Bronchial epithelial cell (primary cell): Measurements from ENCODE around the gene WFDC12. TPM values are rescaled to one million over a fixed set of nuclear protein-coding genes. Genes with fewer than 3 reads are reported as not detected.
"Not testable (repeated sequence)": the region's sequence is repeated elsewhere in the genome, so short reads cannot be mapped to it uniquely, and the experiment has no call there.

Experiments used
- DNase-seq: peaks from one replicate; pipeline ENCODE4 v3.0.0-alpha.2; 2010; ENCODE audit warnings: low read depth
- FAIRE-seq: peaks from 2 replicates; lab custom pipeline; 2011; peaks lifted over from hg19 to GRCh38; lab: Jason Lieb, UNC
- H3K27me3 ChIP-seq: 2 replicates; pipeline ENCODE4 v1.5.1; 2011; ENCODE audit warnings: low read length; ENCODE audit not compliant: control insufficient read depth, insufficient read depth
- H3K36me3 ChIP-seq: 2 replicates; pipeline ENCODE4 v1.5.1; 2011; ENCODE audit warnings: low read length; ENCODE audit not compliant: control insufficient read depth, insufficient read depth
- H3K4me3 ChIP-seq: 2 replicates; pipeline ENCODE4 v1.5.1; 2011; ENCODE audit warnings: mild to moderate bottlenecking, low read depth, low read length, control low read depth
- total RNA-seq: library from RNA; depleted of rRNA; stranded (reverse); fragments of >200 nt; gene quantifications from 2 replicates; pipeline ENCODE4 v1.2.1, GENCODE V29; 2014
- TF ChIP-seq, protein P1 (sequence below): IDR thresholded peaks from 2 replicates; pipeline ENCODE4 v1.5.1; 2011; ENCODE audit warnings: mild to moderate bottlenecking, moderate library complexity, low read length, control low read depth, inconsistent platforms; ENCODE audit not compliant: insufficient read depth, severe bottlenecking

The WFDC12 gene
- total RNA-seq, 1 donor from 2014 or later, result not detected

DNA sequence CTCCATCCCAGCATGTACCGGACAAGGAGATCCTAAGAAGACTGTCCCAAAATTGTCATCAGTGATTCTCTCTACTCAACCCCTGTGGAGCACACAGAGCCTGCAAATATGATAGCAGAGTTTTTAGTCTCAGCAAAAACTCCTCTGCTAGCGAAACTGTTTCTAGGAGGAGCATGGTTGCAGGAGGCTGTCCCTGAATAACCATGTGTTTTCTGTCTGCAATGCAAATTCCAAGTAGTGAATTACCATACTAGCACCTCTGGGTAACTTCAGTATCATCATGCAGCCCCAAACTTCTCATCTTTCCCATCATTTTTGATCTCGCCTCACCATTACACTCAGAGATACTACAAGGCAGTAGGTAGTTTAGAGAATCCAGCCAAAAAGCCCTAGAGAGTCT is 24.8 kb upstream of the WFDC12 start:
- H3K27me3 ChIP-seq, result peaks cover 33% of the 10 kb centered on the region

DNA sequence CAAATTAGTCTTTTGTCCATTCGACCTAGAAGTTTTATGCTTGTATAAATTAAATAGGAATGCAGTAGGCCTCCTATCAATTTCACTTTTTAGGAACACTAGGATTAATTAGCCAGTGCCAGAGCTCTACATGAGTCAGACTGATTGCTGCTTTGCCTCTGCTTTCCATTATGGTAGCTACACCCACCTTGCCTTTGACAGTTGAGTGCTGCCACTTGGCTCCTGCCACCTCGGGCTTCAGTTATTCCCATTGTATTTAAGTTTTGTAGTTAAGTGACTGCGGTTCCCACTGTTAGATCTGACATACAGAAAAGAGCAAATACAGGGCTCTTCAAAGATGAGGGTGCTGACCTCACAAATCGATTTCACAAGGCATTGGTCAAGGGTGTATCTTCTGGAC is 16.6 kb upstream of the WFDC12 start:
- H3K27me3 ChIP-seq, result peaks cover 9% of the 10 kb centered on the region
- H3K36me3 ChIP-seq, result no peaks in the 10 kb centered on the region
- H3K4me3 ChIP-seq, result no peak overlapping the region
- DNase-seq (no peak), FAIRE-seq (no peak)
- TF ChIP-seq, protein P1, sequence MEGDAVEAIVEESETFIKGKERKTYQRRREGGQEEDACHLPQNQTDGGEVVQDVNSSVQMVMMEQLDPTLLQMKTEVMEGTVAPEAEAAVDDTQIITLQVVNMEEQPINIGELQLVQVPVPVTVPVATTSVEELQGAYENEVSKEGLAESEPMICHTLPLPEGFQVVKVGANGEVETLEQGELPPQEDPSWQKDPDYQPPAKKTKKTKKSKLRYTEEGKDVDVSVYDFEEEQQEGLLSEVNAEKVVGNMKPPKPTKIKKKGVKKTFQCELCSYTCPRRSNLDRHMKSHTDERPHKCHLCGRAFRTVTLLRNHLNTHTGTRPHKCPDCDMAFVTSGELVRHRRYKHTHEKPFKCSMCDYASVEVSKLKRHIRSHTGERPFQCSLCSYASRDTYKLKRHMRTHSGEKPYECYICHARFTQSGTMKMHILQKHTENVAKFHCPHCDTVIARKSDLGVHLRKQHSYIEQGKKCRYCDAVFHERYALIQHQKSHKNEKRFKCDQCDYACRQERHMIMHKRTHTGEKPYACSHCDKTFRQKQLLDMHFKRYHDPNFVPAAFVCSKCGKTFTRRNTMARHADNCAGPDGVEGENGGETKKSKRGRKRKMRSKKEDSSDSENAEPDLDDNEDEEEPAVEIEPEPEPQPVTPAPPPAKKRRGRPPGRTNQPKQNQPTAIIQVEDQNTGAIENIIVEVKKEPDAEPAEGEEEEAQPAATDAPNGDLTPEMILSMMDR, result no peak

More for the DNA sequence above, 24.8 kb upstream of the WFDC12 start:
- Histone ChIP-seq H3K36me3 (no peaks in the 10 kb centered on the region), H3K4me3 (no peak overlapping the region)
- TF ChIP-seq, protein P1, result no peak
- no peak for FAIRE-seq
- no peak for DNase-seq

DNA sequence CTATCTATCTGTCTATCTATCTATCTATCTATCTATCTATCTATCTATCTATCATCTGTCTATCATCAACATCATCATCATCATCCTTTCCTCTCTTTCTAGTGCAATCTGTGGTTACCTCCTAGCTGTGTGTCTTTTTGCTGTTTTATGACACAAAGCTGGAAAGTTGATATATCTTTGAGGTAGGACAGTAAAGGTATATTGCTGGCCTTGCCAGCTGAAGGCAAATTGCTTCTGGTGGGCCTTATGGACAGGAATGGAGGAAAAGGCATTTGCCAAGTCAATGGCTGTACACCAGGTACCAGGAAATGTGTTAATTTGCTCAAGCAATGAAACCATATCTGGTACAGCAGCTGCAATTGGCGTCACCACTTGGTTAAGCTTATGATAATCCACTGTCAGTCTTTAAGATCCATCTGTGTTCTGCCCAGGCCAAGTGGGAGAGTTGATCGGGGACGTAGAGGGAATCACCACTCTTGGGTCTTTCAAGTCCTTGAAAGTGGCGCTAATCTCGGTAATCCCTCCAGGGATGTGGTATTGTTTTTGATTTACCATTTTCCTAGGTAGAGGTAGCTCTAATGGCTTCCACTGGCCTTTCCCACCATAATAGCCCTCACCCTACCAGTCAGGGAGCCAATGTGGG is 15.6 kb upstream of the WFDC12 start:
- DNase-seq, H3K27me3 ChIP-seq, H3K4me3 ChIP-seq, FAIRE-seq, H3K36me3 ChIP-seq: not testable (repeated sequence)

DNA sequence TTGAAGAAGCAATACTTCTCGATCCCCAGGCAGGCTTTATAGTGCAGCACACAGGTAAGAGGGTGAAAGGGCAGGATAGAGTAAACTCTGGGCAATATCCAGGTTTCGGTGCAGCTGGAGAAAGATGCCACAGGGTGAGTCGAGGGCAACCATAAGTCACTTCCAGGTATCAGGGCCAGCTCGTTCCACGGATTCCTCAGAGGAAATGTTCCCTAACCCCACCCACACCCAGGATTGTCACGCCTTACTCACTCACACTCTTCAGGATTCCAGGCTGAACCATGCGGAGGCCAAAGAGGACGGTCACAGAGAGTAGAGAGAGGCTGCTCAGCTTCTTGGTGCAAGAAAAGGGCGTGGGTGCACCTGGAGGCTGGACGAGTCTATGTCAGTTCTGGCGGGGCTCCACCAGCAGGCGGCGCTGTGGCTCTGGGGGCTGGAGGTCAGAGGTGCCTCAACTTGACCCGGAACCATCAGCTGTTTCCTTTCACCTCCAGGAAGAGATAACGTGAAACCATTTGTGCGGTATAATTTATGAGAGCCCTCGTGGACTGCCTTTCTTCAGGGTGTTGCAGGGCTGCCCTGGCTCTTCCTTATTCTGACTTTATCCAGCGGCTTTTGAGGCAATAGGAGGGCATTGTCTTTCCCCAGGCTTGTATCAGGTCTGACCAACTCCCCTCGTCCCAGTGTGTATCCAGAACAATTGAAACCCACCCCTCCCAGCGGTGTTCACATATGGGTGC is 14.5 kb upstream of the WFDC12 start:
- no peak for FAIRE-seq

DNA sequence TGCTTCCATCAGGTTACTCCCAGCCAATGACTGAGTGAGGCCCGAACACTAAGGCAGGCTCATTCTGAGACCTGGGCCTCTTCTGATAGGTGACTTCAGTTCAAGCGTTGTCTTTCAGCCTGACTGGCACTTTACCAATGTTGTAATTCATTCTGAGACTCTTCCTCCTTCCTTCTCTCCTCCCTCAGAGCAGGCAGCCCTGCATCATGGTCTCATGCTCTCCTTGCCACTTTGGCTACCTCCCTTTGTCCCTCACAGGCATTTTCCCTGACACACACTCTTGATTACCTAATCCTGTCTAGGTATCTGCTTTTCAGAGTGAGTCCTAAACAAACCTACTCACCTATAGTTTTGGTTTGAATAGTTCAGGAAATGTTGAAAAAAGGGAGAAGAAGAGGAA is 12.6 kb upstream of the WFDC12 start:
- Histone ChIP-seq H3K27me3 (peaks cover 2% of the 10 kb centered on the region), H3K4me3 (no peak overlapping the region), H3K36me3 (no peaks in the 10 kb centered on the region)
- TF ChIP-seq, protein P1, result no peak
- DNase-seq (peak; percentile 33), FAIRE-seq (no peak)

More for the DNA sequence above, 14.5 kb upstream of the WFDC12 start:
- peak; percentile 72 for DNase-seq
- TF ChIP-seq, protein P1, result peak; percentile 94
- H3K4me3 ChIP-seq, result no peak overlapping the region
- peaks cover 4% of the 10 kb centered on the region for H3K27me3 ChIP-seq
- no peaks in the 10 kb centered on the region for H3K36me3 ChIP-seq

DNA sequence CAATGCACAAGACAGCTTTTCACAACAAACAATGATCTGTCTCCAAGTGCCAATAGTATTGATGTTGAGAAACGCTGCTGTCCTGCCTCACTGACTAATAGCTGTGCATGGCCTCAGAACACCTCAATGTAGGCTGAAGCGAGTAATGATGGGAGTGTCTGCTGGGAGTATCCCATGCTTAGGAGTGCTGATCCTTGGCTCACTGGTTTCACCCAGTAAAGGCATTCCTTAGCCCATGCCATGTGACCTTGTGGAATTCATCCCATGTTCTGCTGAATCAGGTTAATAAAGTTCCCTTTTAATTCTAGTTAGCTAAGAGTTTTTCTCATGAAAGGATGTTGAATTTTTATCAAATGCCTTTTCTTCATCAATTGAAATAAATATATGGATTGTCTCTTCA is 3.8 kb upstream of the WFDC12 start:
- no peaks in the 10 kb centered on the region for H3K36me3 ChIP-seq
- DNase-seq, result peak; percentile 92
- no peak overlapping the region for H3K4me3 ChIP-seq
- peaks cover 9% of the 10 kb centered on the region for H3K27me3 ChIP-seq
- FAIRE-seq, result peak; percentile 93
- TF ChIP-seq, protein P1, result no peak
